SIG-M5 treated with dmso at 0.1 percent for 504 hours (cell line): ENCODE data around the gene VMP1.

ENCODE experiments used
- DNase-seq: peaks from one replicate; lab custom pipeline; 2025; ENCODE audit not compliant: unreplicated experiment; lab: John Stamatoyannopoulos, UW

The VMP1 gene

GRCh38 chr17:59707149-59707970 lies at the start of gene VMP1, which contains the start of gene PTRH2:
VMP1 (plus strand) TSS chr17:59707654; CDS start chr17:59731447, 23,793 bp downstream.
PTRH2 (minus strand) TSS chr17:59707430; CDS start chr17:59697978, 9,452 bp downstream.
- peak; percentile 100 for DNase-seq

DNA sequence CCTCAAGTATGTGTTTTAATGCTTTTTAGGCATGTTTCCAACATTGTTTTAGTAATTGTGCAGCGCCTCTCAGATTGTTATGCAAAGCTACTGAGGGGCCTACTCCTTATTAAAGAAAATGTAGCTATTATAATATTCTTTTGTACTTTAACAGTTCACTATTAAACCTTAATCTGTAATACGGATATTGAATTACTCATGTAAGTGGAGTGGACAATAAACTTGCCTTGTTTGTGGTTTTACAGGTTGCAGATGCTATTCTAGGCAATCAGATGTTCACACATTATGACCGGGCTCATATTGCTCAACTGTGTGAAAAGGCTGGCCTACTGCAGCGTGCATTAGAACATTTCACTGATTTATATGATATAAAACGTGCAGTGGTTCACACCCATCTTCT lies 41.2 kb upstream of the VMP1 start:
- DNase-seq = no peak

DNA sequence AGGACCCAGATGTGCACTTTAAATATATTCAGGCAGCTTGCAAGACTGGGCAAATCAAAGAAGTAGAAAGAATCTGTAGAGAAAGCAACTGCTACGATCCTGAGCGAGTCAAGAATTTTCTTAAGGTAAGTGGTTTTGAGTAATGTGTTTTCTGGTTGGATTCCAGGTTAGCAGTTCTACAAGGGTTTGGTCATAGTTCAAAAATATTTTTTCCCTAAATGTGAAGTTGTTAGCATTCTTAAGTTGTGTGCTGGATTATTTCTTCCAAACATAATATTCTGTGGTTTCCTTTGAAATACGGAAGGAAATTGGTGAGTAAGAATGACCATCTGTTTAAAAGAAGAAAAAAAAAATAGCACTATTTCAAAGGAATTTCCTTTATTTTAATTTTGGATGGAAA lies 38.6 kb upstream of the VMP1 start:
- no peak for DNase-seq

DNA sequence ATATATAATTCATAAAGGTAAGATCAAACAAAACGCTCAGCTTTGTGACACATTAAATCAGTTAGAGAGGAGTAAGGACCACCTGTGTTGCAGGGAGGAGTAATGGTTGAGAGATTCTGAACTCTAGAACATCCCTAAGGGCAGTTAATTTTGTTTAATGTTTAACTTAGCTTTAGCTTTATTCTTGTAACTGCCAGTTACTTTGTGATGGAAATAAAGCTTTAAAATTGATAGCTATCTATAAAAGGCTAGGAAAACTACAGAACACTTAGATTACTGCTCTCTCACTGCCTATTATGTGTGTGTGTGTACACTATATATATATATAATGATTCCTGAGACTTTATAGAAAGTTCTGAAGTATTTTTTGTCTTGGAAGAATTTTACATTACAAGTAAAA lies 38.0 kb upstream of the VMP1 start:
- no peak for DNase-seq

- no peak for DNase-seq
These were observed 37.5 kb upstream of the VMP1 start for GRCh38 chr17:59669944-59670343.

DNA sequence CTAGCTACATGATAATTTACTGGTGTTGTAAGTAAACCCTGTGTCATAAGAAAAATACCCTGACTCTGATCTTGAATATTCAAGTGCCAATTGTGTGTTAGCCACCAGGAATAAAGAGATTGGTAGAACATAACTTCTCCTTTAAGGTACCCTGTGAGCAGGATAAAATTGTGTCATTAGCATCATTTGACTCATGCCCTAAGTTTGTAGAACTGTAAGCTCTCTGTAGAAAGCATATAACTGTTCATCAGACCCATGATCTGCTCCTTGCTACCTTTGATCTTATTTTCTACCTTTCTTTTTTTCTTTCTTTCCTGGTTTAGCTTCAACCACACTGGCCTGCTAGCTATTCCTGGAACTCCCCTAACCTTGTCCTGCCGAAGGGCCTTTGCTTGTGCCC lies 36.1 kb upstream of the VMP1 start:
- DNase-seq = no peak

- DNase-seq = no peak
These were observed 32.2 kb upstream of the VMP1 start for GRCh38 chr17:59675231-59675630.

DNA sequence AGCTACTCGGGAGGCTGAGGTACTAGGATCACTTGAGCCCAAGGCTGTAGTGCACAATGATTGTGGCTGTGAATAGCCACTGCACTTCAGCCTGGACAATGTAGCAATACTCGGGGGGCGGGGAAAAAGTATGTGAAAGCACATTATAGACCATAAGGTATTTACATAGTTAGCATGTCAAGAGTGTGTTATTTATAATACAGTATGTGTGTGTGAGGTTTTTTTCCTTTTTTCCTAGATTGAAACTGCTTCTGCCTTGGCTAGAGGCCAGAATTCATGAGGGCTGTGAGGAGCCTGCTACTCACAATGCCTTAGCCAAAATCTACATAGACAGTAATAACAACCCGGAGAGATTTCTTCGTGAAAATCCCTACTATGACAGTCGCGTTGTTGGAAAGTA lies 30.7 kb upstream of the VMP1 start:
- no peak for DNase-seq

- DNase-seq = no peak
These were observed 28.5 kb upstream of the VMP1 start for GRCh38 chr17:59678918-59679317.

DNA sequence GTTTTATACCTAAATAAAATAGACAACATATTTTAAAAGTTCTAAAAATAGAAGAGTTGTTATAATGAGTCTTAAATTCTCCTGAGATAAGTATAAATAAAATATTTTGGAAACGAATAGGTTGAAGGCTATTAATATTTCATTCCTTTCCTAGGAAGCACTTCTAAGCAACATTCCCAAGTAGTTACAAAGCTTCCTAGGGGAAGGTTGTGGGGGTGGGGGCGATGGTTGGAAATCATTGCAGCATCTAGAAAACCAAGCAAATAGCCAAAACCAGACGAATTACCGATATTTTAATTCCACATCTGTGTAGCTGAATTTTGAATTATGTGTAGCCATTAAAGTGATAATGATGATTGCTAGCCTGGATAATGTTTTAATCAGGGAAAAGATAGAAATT lies 27.1 kb upstream of the VMP1 start:
- DNase-seq = no peak

DNA sequence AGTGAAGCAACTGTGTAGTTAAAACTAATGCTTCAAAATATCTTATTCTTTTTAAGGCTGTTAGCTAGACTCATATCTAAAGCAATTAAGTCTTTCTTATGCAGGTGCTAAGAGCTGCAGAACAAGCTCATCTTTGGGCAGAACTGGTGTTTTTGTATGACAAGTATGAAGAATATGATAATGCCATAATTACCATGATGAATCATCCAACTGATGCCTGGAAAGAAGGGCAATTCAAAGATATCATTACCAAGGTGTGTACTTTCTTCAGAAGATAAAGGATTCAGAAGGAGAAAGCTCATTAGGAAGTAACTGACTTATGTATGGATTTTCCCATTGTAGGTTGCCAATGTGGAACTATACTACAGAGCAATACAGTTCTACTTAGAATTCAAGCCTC lies 24.2 kb upstream of the VMP1 start:
- no peak for DNase-seq

GRCh38 chr17:59684967-59685366 lies 22.5 kb upstream of the VMP1 start:
- no peak for DNase-seq

DNA sequence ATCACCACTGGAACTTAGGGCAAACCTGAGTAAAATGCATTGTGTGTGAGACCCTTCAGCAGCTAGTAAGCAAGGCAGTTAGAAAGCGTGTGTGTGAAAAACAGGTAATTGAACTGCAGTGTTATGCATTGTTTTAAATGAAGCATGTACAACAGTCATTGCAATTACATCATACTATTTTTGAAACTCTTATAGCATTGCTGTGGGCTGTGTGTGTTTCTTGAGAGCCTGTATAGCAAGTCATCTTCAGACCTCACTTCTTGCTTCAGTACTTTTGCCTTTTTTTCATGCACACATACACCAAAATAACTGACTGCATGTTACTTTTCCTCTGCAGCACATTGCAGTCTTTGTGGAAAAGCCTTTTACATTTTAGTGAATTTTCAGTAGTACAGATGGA lies 19.4 kb upstream of the VMP1 start:
- DNase-seq = no peak

- DNase-seq = no peak
These were observed 19.0 kb upstream of the VMP1 start for GRCh38 chr17:59688496-59688895.

DNA sequence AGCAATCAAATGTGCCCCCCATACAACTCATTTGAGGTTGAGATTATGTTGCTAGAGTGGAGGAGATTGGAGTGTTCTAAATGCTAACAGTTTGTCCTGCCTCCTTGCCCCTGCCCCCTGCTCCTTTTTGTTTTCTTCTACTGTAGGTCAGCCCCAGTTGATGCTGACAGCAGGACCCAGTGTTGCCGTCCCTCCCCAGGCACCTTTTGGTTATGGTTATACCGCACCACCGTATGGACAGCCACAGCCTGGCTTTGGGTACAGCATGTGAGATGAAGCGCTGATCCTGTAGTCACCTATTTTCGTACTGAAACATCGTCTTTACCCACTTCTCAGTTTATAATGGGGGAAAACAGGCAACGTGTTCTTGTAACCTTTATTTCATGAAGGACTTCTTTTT lies 13.9 kb upstream of the VMP1 start:
- no peak for DNase-seq

GRCh38 chr17:59694344-59694743 lies 13.1 kb upstream of the VMP1 start:
- DNase-seq = no peak

GRCh38 chr17:59695945-59696681 lies 11.3 kb upstream of the VMP1 start:
- no peak for DNase-seq

GRCh38 chr17:59696682-59697277 lies 10.7 kb upstream of the VMP1 start:
- DNase-seq = no peak

DNA sequence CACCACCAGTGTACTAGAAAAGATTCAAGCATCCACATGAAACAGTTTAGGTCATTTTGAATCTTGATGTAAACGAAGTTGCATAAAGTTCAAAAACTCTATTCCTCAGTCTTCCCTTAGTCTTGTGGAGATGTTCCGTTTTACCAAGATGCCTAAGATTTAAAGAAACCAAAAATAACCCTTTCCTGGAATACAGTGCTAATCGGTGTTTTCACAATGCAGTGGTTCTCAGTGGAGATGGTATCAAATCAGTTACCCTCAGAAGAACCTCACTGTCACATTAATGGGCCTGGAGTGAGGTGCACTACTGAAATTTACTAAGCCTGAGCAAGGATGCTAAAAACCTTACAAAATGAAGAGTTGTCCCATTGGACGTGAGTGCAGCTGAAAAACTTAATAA lies 9.3 kb upstream of the VMP1 start:
- no peak for DNase-seq

- DNase-seq = no peak
These were observed 8.2 kb upstream of the VMP1 start for GRCh38 chr17:59699218-59699617.

DNA sequence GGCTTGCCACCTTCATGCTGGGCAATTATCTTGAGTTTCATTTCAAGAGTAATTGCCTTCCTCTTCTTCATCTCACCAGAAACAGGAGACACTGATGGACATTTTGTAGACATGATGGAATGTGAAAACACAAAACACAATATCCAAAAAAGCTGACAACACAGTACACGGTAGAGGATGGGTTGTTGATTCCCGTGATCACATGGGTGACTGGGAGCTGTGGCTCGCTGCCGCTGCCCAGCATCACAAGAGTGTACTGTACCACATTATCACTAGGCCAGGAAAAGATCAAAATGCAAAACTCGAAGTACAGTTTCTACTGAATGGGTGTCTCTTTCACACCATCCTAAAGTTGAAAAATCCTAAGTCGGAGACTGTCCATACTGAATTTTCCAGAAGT lies 7.7 kb upstream of the VMP1 start:
- DNase-seq = no peak

DNA sequence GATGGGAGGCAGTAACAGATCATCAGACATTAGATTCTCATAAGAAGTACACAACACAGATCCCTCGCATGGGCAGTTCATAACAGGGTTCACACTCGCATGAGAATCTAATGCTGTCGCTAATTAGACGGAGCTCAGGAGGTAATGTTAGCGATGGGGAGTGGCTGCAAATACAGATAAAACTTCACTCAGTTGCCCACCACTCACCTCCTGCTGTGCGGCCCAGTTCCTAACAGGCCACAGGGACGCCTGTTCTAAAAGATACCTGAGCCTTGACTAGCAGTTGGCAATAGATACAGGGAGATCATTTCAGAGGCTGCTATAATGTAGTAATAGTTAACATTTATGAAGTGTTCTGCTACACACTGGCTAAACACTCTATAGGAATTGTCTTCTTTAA lies 5.2 kb upstream of the VMP1 start:
- DNase-seq = no peak
